ENCODE measurements around the gene PEAK1. TPM values are rescaled to one million over a fixed set of nuclear protein-coding genes. Genes with fewer than 3 reads are reported as not detected.

Gene PEAK1
- total and polyA plus RNA-seq, 2 experiments from 2014 or later = 7.8 to 34.1 TPM

DNA sequence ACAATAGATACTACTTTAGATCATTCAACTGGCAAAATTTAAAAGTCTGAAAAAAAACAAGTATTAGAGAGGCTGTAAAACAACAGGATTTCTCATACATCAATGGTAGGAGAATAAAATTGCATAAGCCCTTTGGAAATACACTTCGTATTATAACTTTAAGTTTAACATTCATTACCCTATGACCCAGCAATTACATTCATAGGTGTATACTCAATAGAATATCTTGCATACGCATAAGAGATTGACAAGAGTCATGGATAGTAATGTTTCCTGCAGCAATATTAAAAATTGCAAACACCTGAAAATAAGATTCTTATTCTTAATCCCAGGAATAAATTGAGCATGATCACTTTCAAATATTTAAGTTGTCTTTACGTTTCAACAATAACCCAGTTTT lies 63.6 kb downstream of the PEAK1 start (continued):
- TF ChIP-seq, protein P1, sequence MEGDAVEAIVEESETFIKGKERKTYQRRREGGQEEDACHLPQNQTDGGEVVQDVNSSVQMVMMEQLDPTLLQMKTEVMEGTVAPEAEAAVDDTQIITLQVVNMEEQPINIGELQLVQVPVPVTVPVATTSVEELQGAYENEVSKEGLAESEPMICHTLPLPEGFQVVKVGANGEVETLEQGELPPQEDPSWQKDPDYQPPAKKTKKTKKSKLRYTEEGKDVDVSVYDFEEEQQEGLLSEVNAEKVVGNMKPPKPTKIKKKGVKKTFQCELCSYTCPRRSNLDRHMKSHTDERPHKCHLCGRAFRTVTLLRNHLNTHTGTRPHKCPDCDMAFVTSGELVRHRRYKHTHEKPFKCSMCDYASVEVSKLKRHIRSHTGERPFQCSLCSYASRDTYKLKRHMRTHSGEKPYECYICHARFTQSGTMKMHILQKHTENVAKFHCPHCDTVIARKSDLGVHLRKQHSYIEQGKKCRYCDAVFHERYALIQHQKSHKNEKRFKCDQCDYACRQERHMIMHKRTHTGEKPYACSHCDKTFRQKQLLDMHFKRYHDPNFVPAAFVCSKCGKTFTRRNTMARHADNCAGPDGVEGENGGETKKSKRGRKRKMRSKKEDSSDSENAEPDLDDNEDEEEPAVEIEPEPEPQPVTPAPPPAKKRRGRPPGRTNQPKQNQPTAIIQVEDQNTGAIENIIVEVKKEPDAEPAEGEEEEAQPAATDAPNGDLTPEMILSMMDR (conservative IDR thresholded peaks at IDR 0.05; ENCODE audit: low read depth in 2 of 2) = no peak
- TF ChIP-seq, protein P2, sequence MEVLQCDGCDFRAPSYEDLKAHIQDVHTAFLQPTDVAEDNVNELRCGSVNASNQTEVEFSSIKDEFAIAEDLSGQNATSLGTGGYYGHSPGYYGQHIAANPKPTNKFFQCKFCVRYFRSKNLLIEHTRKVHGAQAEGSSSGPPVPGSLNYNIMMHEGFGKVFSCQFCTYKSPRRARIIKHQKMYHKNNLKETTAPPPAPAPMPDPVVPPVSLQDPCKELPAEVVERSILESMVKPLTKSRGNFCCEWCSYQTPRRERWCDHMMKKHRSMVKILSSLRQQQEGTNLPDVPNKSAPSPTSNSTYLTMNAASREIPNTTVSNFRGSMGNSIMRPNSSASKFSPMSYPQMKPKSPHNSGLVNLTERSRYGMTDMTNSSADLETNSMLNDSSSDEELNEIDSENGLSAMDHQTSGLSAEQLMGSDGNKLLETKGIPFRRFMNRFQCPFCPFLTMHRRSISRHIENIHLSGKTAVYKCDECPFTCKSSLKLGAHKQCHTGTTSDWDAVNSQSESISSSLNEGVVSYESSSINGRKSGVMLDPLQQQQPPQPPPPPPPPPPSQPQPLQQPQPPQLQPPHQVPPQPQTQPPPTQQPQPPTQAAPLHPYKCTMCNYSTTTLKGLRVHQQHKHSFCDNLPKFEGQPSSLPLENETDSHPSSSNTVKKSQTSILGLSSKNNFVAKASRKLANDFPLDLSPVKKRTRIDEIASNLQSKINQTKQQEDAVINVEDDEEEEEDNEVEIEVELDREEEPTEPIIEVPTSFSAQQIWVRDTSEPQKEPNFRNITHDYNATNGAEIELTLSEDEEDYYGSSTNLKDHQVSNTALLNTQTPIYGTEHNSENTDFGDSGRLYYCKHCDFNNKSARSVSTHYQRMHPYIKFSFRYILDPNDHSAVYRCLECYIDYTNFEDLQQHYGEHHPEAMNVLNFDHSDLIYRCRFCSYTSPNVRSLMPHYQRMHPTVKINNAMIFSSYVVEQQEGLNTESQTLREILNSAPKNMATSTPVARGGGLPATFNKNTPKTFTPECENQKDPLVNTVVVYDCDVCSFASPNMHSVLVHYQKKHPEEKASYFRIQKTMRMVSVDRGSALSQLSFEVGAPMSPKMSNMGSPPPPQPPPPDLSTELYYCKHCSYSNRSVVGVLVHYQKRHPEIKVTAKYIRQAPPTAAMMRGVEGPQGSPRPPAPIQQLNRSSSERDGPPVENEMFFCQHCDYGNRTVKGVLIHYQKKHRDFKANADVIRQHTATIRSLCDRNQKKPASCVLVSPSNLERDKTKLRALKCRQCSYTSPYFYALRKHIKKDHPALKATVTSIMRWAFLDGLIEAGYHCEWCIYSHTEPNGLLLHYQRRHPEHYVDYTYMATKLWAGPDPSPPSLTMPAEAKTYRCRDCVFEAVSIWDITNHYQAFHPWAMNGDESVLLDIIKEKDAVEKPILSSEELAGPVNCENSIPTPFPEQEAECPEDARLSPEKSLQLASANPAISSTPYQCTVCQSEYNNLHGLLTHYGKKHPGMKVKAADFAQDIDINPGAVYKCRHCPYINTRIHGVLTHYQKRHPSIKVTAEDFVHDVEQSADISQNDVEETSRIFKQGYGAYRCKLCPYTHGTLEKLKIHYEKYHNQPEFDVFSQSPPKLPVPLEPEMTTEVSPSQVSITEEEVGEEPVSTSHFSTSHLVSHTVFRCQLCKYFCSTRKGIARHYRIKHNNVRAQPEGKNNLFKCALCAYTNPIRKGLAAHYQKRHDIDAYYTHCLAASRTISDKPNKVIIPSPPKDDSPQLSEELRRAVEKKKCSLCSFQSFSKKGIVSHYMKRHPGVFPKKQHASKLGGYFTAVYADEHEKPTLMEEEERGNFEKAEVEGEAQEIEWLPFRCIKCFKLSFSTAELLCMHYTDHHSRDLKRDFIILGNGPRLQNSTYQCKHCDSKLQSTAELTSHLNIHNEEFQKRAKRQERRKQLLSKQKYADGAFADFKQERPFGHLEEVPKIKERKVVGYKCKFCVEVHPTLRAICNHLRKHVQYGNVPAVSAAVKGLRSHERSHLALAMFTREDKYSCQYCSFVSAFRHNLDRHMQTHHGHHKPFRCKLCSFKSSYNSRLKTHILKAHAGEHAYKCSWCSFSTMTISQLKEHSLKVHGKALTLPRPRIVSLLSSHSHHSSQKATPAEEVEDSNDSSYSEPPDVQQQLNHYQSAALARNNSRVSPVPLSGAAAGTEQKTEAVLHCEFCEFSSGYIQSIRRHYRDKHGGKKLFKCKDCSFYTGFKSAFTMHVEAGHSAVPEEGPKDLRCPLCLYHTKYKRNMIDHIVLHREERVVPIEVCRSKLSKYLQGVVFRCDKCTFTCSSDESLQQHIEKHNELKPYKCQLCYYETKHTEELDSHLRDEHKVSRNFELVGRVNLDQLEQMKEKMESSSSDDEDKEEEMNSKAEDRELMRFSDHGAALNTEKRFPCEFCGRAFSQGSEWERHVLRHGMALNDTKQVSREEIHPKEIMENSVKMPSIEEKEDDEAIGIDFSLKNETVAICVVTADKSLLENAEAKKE (CRISPR knock-in tag; IDR thresholded peaks at IDR 0.05) = no peak
- TF ChIP-seq ZNF331 (CRISPR knock-in tag; IDR thresholded peaks at IDR 0.05; ENCODE audit: low read depth) (no peak), POLR2AphosphoS5 (IDR thresholded peaks at IDR 0.05; ENCODE audit: low read depth) (no peak)

DNA sequence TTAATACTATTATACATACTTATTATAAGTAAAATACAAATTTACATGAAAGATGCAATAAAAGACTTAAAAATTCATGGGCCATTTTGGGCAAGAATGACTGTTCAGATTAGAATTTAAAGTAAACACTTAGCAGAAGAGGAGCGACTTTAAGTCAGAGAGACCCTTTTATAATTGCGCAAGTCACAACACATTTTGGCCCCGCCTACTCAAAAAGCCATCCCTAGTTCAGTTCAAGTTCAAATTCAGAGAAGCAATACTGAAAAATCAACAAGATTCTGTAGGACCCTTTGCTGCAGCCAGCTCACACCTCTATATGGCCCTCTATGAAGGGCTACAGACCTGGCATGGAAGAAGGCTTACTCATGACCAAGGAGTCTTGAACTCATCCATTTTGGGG lies 64.6 kb downstream of the PEAK1 start:
- no peak for ATAC-seq
- TF ChIP-seq POLR2AphosphoS5 (IDR thresholded peaks at IDR 0.05; ENCODE audit: low read depth) = no peak
- TF ChIP-seq JUNB (IDR thresholded peaks at IDR 0.05; ENCODE audit: unreplicated experiment) = no peak
- no peak for TF ChIP-seq NANOG (IDR thresholded peaks at IDR 0.05; ENCODE audit: borderline replicate concordance)
- no peak for TF ChIP-seq ZNF114 (CRISPR knock-in tag; IDR thresholded peaks at IDR 0.05)
- TF ChIP-seq, protein P3, sequence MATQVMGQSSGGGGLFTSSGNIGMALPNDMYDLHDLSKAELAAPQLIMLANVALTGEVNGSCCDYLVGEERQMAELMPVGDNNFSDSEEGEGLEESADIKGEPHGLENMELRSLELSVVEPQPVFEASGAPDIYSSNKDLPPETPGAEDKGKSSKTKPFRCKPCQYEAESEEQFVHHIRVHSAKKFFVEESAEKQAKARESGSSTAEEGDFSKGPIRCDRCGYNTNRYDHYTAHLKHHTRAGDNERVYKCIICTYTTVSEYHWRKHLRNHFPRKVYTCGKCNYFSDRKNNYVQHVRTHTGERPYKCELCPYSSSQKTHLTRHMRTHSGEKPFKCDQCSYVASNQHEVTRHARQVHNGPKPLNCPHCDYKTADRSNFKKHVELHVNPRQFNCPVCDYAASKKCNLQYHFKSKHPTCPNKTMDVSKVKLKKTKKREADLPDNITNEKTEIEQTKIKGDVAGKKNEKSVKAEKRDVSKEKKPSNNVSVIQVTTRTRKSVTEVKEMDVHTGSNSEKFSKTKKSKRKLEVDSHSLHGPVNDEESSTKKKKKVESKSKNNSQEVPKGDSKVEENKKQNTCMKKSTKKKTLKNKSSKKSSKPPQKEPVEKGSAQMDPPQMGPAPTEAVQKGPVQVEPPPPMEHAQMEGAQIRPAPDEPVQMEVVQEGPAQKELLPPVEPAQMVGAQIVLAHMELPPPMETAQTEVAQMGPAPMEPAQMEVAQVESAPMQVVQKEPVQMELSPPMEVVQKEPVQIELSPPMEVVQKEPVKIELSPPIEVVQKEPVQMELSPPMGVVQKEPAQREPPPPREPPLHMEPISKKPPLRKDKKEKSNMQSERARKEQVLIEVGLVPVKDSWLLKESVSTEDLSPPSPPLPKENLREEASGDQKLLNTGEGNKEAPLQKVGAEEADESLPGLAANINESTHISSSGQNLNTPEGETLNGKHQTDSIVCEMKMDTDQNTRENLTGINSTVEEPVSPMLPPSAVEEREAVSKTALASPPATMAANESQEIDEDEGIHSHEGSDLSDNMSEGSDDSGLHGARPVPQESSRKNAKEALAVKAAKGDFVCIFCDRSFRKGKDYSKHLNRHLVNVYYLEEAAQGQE (IDR thresholded peaks at IDR 0.05; ENCODE audit: unreplicated experiment) = no peak
- TF ChIP-seq, protein P4, sequence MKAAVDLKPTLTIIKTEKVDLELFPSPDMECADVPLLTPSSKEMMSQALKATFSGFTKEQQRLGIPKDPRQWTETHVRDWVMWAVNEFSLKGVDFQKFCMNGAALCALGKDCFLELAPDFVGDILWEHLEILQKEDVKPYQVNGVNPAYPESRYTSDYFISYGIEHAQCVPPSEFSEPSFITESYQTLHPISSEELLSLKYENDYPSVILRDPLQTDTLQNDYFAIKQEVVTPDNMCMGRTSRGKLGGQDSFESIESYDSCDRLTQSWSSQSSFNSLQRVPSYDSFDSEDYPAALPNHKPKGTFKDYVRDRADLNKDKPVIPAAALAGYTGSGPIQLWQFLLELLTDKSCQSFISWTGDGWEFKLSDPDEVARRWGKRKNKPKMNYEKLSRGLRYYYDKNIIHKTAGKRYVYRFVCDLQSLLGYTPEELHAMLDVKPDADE (IDR thresholded peaks at IDR 0.05) = no peak
- no peak for TF ChIP-seq EZH2 (IDR thresholded peaks at IDR 0.05; ENCODE audit: low read depth, unreplicated experiment)
- no peak for TF ChIP-seq CREB1 (CRISPR knock-in tag; IDR thresholded peaks at IDR 0.05; ENCODE audit: low read depth)

More for the DNA sequence above, 64.6 kb downstream of the PEAK1 start:
- H3K36me3 ChIP-seq (ENCODE audit: insufficient read depth) = no peaks in the 10 kb centered on the region
- no peaks in the 10 kb centered on the region; the same call in 1 of the 2 replicates for H4K20me1 ChIP-seq (replicated peaks; ENCODE audit: insufficient read depth)
- no peak overlapping the region for H3K27ac ChIP-seq (ENCODE audit: low read depth)
- no peak overlapping the region for H2AFZ ChIP-seq
- H3F3A ChIP-seq (replicated peaks; ENCODE audit: low read depth) = no peaks in the 10 kb centered on the region
- H3K4me3 Mint-ChIP-seq = no peak overlapping the region
- H3K27me3 Mint-ChIP-seq (ENCODE audit: insufficient read depth, low read depth, poor library complexity) = no peaks in the 10 kb centered on the region
- no peak for DNase-seq (ENCODE audit: low spot score)
- H3K4me3 ChIP-seq = no peak overlapping the region
- peaks cover 17% of the 10 kb centered on the region for H3K79me2 ChIP-seq (replicated peaks; ENCODE audit: insufficient read depth)
- H3K4me1 ChIP-seq (ENCODE audit: insufficient read depth) = peaks cover 13% of the 10 kb centered on the region
- no peaks in the 10 kb centered on the region for H3K36me3 Mint-ChIP-seq (ENCODE audit: low read depth)
- no peak overlapping the region for H3K27ac Mint-ChIP-seq
- no peak overlapping the region for H3K4me2 ChIP-seq
- no peaks in the 10 kb centered on the region for H3K9me2 ChIP-seq (ENCODE audit: insufficient read depth)
- H3K27me3 ChIP-seq (ENCODE audit: insufficient read depth) = no peaks in the 10 kb centered on the region
- H3K4me1 Mint-ChIP-seq = peaks cover 14% of the 10 kb centered on the region
- no peaks in the 10 kb centered on the region for H3K9me3 Mint-ChIP-seq
